Omental fat pad (tissue), 4 donors: ENCODE measurements around the gene AHCTF1. TPM values are rescaled to one million over a fixed set of nuclear protein-coding genes. Genes with fewer than 3 reads are reported as not detected.

ENCODE experiments used
- ATAC-seq: fragments of 150-250 bp; one replicate; pipeline ENCODE4 v1.9.1; 2016; ENCODE audit warnings: mild to moderate bottlenecking, moderate library complexity; ENCODE audit not compliant: low FRiP score
- DNase-seq: peaks from one replicate; pipeline ENCODE4 v3.0.0-alpha.2; 2019; ENCODE audit warnings: low spot score
- CTCF ChIP-seq, 3 donors: fragments of 450-650 bp; IDR thresholded peaks; one replicate each; pipeline ENCODE4 v1.5.1; 2016 to 2017; ENCODE audit warnings: antibody characterized with exemption in 3 of 3, mild to moderate bottlenecking in 3 of 3, moderate library complexity in 2 of 3
- total RNA-seq, 4 donors: library from RNA; depleted of rRNA; stranded (reverse); fragments of >200 nt; gene quantifications; one replicate each; pipeline ENCODE4 v1.1.0, GENCODE V29; 2016

Gene AHCTF1
- total RNA-seq: 10 to 100 TPM; 39.6 to 59.0 (median 48.5) TPM

DNA sequence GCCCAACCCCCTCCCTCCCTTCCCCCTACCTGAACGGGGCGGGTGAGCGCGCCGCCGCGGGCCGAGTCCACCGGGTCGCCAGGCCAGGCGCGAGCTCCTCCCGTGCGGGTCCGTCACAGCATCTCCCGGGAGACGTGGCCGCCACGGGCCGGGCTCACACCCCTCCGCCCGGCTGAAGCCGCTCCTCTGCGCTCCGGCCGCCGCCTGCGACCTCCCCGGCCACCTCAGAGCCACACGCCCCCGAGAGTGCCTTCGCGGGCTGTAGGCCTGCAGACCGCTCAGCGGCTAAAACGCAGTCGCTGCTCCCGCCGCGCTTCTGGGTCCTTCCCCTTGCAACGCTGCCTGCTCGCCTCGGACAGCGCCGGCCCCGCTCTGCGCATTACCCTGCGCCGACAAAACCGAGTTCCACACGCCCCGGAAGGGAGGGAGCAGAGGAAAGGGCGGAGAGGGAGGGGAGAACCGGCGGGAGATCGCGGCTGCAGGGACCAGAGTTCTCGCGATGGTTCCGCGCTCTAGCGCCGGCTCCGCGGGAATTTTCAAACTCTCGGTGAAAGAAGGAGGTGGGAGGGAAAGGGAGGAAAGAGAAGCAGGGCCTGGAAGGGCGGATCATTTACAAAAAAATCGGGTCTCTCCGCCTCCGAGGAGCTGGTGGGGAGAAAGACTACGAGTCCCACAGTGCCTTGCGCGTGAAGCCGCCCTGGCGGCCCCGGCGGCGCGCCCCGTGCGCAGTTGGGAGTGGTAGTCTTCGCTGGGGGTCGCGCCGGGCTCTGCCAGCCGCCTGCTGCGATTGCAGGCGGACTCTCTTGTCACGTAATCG lies at the start of gene AHCTF1:
AHCTF1 (minus strand) TSS at position 400 of the 817 bp plus-strand sequence. CDS start 13,578 bp downstream, outside the sequence.
- no peak for TF ChIP-seq CTCF (IDR thresholded peaks at IDR 0.05)
- ATAC-seq (peak; percentile 97), DNase-seq (peak; percentile 86)

DNA sequence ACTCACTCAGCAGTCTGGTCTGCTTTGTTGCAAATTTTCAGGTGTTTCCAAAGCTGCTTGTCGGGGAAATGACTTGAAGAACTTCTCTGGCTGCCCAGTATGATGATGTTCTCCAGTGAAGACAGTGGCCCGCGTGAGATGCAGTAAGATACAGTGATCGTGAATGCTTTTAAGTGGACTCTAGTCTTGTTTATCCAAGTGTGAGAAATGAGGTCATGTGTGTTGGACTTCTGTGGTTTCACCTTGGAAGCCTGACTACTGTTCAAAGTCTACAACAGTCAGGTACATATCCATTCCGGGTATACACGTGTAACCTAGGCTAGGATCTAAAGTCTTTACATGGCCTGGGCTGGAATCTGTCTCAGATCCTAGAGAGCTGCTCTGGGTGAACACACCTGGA lies 47.0 kb upstream of the AHCTF1 start:
- DNase-seq: no peak
- no peak for ATAC-seq
- TF ChIP-seq CTCF (IDR thresholded peaks at IDR 0.05): no peak

DNA sequence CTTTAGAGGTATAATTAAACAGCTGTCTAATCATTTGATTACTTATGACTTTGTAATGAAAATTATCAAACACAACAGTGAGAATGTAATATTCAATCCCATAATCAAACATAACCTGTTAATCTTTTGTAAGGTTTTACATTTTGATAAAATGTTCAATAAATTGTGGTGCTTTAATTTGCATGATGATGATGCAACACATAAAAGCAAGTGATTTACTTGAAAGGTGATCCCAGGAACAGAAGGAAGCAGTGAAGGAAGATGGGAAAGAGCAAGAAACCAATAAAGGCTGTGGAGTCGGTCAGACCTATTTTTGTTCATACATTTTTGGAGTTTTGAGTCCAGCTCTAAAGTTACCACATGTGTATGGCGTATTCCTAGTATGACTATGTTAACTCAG lies 46.5 kb upstream of the AHCTF1 start:
- ATAC-seq: no peak
- no peak for DNase-seq
- no peak for TF ChIP-seq CTCF (IDR thresholded peaks at IDR 0.05)

DNA sequence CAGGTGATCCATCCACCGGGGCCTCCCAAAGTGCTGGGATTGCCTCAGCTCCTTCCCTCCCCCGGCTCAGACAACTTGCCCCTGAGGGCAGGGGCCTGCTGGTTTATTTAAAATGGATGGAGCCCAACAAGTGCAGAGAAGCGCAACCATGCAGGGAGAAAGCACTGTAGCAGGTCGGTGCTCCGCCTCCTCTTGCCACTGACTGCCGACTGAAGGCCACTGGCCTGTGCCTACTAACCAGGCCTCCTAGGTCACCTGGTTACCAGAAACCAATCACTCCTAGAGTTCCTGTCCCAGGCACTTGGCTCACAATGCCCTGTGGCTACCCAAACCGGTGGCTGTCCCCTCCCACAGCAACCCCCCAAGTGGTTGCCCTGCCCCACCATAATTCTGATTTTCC lies 40.2 kb upstream of the AHCTF1 start:
- ATAC-seq: no peak
- TF ChIP-seq CTCF (IDR thresholded peaks at IDR 0.05): no peak
- no peak for DNase-seq

GRCh38 chr1:246971090-246971721 lies 39.5 kb upstream of the AHCTF1 start:
- TF ChIP-seq CTCF (IDR thresholded peaks at IDR 0.05): no peak
- DNase-seq (no peak), ATAC-seq (no peak)

DNA sequence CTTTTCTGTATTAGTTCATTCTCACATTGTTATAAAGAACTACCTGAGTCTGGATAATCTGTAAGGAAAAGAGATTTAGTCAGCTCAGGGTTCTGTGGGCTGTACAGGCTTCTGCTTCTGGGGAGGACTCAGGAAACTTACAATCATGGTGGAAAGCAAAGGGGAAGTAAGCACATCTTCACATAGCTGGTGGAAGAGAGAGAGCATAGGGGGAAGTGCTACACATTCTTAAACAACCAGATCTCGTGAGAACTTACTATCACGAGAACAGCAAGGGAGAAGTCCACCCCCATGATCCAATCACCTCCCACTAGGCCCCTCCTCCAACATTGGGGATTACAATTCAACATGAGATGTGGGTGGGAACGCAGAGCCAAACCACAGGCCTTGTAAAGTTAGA lies 37.9 kb upstream of the AHCTF1 start:
- no peak for DNase-seq
- ATAC-seq: no peak

More for the DNA sequence above, 37.9 kb upstream of the AHCTF1 start:
- TF ChIP-seq CTCF (IDR thresholded peaks at IDR 0.05): no peak
